ENCODE data around the gene LPP. TPM values are rescaled to one million over a fixed set of nuclear protein-coding genes. Genes with fewer than 3 reads are reported as not detected.

Gene LPP
- polyA plus RNA-seq, 1 experiment: 76.3 TPM

GRCh38 chr3:188778091-188778852 lies 624.3 kb downstream of the LPP start:
- Histone ChIP-seq H3K27me3 (ENCODE audit: control insufficient read depth, insufficient read depth, low read length) (no peaks in the 10 kb centered on the region), H3K9me3 (ENCODE audit: control insufficient read depth, insufficient read depth, low read length) (no peaks in the 10 kb centered on the region), H3K27ac (ENCODE audit: low read depth, low read length) (no peak overlapping the region), H3K4me3 (ENCODE audit: low read depth, low read length) (no peak overlapping the region)
- POLR2A ChIA-PET: no interaction called here
- TF ChIP-seq CTCF (IDR thresholded peaks at IDR 0.05; ENCODE audit: low read depth, low read length): no peak
- CTCF ChIA-PET: interaction anchor here (0.9 kb wide), 1 partner anchor 11 kb away, joined by 3 read pairs; no protein-coding TSS in a partner anchor
- no peak for DNase-seq (ENCODE audit: low read depth, low spot score)

- no peaks in the 10 kb centered on the region for H3K27me3 ChIP-seq (ENCODE audit: control insufficient read depth, insufficient read depth, low read length)
- no peaks in the 10 kb centered on the region for H3K9me3 ChIP-seq (ENCODE audit: control insufficient read depth, insufficient read depth, low read length)
- no peak overlapping the region for H3K27ac ChIP-seq (ENCODE audit: low read depth, low read length)
- no peak for TF ChIP-seq CTCF (IDR thresholded peaks at IDR 0.05; ENCODE audit: low read depth, low read length)
- ChIA-PET POLR2A (interaction anchor here (0.6 kb wide), 1 partner anchor 489 kb away, joined by 4 read pairs; no protein-coding TSS in a partner anchor), CTCF (interaction anchor here (1.2 to 2.1 kb wide), 3 partner anchors 52 to 1039 kb away, joined by 5 read pairs; no protein-coding TSS in a partner anchor)
- H3K4me3 ChIP-seq (ENCODE audit: low read depth, low read length): no peak overlapping the region
- no peak for DNase-seq (ENCODE audit: low read depth, low spot score)
Measured at GRCh38 chr3:188779281-188779980, 625.5 kb downstream of the LPP start.

- no peak for DNase-seq (ENCODE audit: low read depth, low spot score)
- H3K27me3 ChIP-seq (ENCODE audit: control insufficient read depth, insufficient read depth, low read length): no peaks in the 10 kb centered on the region
- H3K9me3 ChIP-seq (ENCODE audit: control insufficient read depth, insufficient read depth, low read length): no peaks in the 10 kb centered on the region
- H3K27ac ChIP-seq (ENCODE audit: low read depth, low read length): no peak overlapping the region
- H3K4me3 ChIP-seq (ENCODE audit: low read depth, low read length): no peak overlapping the region
- ChIA-PET CTCF (interaction anchor here (0.5 to 2.1 kb wide), 4 partner anchors 51 to 1040 kb away, joined by 3 to 5 read pairs (median 5); no protein-coding TSS in a partner anchor), POLR2A (interaction anchor here (0.6 kb wide), 1 partner anchor 490 kb away, joined by 4 read pairs; no protein-coding TSS in a partner anchor)
- no peak for TF ChIP-seq CTCF (IDR thresholded peaks at IDR 0.05; ENCODE audit: low read depth, low read length)
Measured at GRCh38 chr3:188780193-188781147, 626.5 kb downstream of the LPP start.

GRCh38 chr3:188782613-188783124 lies 628.7 kb downstream of the LPP start:
- Histone ChIP-seq H3K4me3 (ENCODE audit: low read depth, low read length) (no peak overlapping the region), H3K9me3 (ENCODE audit: control insufficient read depth, insufficient read depth, low read length) (no peaks in the 10 kb centered on the region), H3K27me3 (ENCODE audit: control insufficient read depth, insufficient read depth, low read length) (no peaks in the 10 kb centered on the region), H3K27ac (ENCODE audit: low read depth, low read length) (no peak overlapping the region)
- no peak for TF ChIP-seq CTCF (IDR thresholded peaks at IDR 0.05; ENCODE audit: low read depth, low read length)
- no peak for DNase-seq (ENCODE audit: low read depth, low spot score)
- ChIA-PET CTCF (interaction anchor here (1.1 kb wide), 1 partner anchor 172 kb away, joined by 3 read pairs; no protein-coding TSS in a partner anchor), POLR2A (no interaction called here)
